ENCODE measurements around the gene ALG2.

The ALG2 gene

DNA sequence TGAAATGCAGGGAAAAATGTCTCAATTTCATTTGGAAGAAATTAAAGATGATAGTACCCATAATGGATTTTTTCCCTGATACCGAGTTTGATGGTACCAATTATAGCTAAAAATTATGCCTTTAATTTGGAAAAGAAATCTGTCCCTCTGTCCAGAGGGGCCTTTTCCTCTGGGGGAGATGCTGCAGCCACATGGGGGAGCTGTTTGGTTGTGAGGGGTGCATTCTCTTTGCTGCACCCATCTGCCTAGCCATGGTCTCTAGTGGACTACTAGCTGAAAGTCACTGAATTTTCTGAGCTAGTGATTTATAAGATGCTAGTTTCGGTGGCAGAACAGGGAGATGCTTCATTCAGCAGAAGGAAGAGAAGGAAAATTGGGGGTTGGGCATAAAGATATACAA, 10.0 kb upstream of the ALG2 start:
- no peak overlapping the region for H3K27ac ChIP-seq (replicated peaks)
- no peak overlapping the region for H3K4me3 ChIP-seq (replicated peaks; ENCODE audit: insufficient read depth, low read length)
- no peaks in the 10 kb centered on the region for H3K27me3 ChIP-seq (ENCODE audit: insufficient read depth, poor library complexity, severe bottlenecking)
- TF ChIP-seq GABPA (IDR thresholded peaks at IDR 0.05; ENCODE audit: low read depth): no peak
- no peak for TF ChIP-seq POLR2AphosphoS5 (IDR thresholded peaks at IDR 0.05; ENCODE audit: low read depth)
- TF ChIP-seq, protein P1, sequence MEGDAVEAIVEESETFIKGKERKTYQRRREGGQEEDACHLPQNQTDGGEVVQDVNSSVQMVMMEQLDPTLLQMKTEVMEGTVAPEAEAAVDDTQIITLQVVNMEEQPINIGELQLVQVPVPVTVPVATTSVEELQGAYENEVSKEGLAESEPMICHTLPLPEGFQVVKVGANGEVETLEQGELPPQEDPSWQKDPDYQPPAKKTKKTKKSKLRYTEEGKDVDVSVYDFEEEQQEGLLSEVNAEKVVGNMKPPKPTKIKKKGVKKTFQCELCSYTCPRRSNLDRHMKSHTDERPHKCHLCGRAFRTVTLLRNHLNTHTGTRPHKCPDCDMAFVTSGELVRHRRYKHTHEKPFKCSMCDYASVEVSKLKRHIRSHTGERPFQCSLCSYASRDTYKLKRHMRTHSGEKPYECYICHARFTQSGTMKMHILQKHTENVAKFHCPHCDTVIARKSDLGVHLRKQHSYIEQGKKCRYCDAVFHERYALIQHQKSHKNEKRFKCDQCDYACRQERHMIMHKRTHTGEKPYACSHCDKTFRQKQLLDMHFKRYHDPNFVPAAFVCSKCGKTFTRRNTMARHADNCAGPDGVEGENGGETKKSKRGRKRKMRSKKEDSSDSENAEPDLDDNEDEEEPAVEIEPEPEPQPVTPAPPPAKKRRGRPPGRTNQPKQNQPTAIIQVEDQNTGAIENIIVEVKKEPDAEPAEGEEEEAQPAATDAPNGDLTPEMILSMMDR (IDR thresholded peaks at IDR 0.05; ENCODE audit: insufficient read depth, low read length): peak; percentile 22
- DNase-seq (ENCODE audit: low read depth in 1 of 2, low spot score in 1 of 2): peak in 1 of 2 experiments; percentile 24

DNA sequence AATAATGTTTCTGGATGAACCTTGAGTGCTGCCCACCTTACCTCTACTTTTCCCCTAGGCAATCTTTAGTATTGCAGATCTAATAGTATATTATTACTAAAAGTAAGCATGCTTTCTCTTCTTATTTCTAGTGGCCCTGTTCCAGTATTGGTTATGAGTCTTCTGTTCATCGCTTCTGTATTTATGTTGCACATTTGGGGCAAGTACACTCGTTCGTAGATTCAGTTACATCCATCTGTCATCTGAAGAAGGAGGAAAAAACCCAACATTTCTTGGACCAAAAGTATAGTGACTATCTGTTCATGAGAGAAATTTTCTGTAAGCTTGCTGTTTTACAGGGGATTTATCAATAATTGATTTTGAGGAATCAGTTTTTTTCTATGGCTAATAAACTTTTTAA, 8.5 kb upstream of the ALG2 start:
- Histone ChIP-seq H3K27ac (replicated peaks) (no peak overlapping the region), H3K27me3 (ENCODE audit: insufficient read depth, poor library complexity, severe bottlenecking) (no peaks in the 10 kb centered on the region), H3K4me3 (replicated peaks; ENCODE audit: insufficient read depth, low read length) (no peak overlapping the region)
- DNase-seq (ENCODE audit: low read depth in 1 of 2, low spot score in 1 of 2): no peak
- no peak for TF ChIP-seq SPI1 (IDR thresholded peaks at IDR 0.05; ENCODE audit: borderline replicate concordance, low read depth)
- no peak for TF ChIP-seq REST (IDR thresholded peaks at IDR 0.05; ENCODE audit: insufficient replicate concordance, low read depth)
- TF ChIP-seq, protein P1 (IDR thresholded peaks at IDR 0.05; ENCODE audit: insufficient read depth, low read length): no peak
- no peak for TF ChIP-seq GABPA (IDR thresholded peaks at IDR 0.05; ENCODE audit: low read depth)
- TF ChIP-seq POLR2AphosphoS5 (IDR thresholded peaks at IDR 0.05; ENCODE audit: low read depth): no peak

GRCh38 chr9:99226054-99226453, 4.3 kb upstream of the ALG2 start:
- H3K4me3 ChIP-seq (replicated peaks; ENCODE audit: insufficient read depth, low read length): no peak overlapping the region
- no peak overlapping the region for H3K27ac ChIP-seq (replicated peaks)
- DNase-seq (ENCODE audit: low read depth in 1 of 2, low spot score in 1 of 2): no peak
- TF ChIP-seq POLR2AphosphoS5 (IDR thresholded peaks at IDR 0.05; ENCODE audit: low read depth): no peak
- no peak for TF ChIP-seq REST (IDR thresholded peaks at IDR 0.05; ENCODE audit: insufficient replicate concordance, low read depth)
- no peak for TF ChIP-seq GABPA (IDR thresholded peaks at IDR 0.05; ENCODE audit: low read depth)
- TF ChIP-seq, protein P1 (IDR thresholded peaks at IDR 0.05; ENCODE audit: insufficient read depth, low read length): no peak
- no peak for TF ChIP-seq SPI1 (IDR thresholded peaks at IDR 0.05; ENCODE audit: borderline replicate concordance, low read depth)
- no peaks in the 10 kb centered on the region for H3K27me3 ChIP-seq (ENCODE audit: insufficient read depth, poor library complexity, severe bottlenecking)

DNA sequence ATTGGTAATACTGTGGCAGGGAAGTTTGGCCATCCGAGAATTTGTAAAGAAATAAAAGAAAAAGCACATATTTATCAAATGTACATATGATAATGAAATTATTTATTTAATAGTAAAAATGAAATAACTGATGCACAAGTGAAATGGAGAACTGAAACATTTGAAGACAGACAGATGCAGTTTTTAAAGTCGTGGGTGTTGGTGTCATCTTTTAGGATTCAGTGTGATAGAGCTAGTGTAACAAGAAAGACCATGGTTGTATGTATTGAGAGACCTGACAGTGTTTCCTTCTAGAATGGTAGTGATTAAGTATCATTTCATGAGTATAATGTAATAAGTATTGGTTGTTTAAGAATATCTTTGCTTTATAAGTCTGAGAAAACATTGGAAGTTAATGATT, 2.7 kb upstream of the ALG2 start:
- no peaks in the 10 kb centered on the region for H3K27me3 ChIP-seq (ENCODE audit: insufficient read depth, poor library complexity, severe bottlenecking)
- TF ChIP-seq POLR2AphosphoS5 (IDR thresholded peaks at IDR 0.05; ENCODE audit: low read depth) (no peak), SPI1 (IDR thresholded peaks at IDR 0.05; ENCODE audit: borderline replicate concordance, low read depth) (no peak), REST (IDR thresholded peaks at IDR 0.05; ENCODE audit: insufficient replicate concordance, low read depth) (no peak), GABPA (IDR thresholded peaks at IDR 0.05; ENCODE audit: low read depth) (no peak)
- TF ChIP-seq, protein P1 (IDR thresholded peaks at IDR 0.05; ENCODE audit: insufficient read depth, low read length): no peak
- H3K4me3 ChIP-seq (replicated peaks; ENCODE audit: insufficient read depth, low read length): no peak overlapping the region
- H3K27ac ChIP-seq (replicated peaks): no peak overlapping the region
- no peak for DNase-seq (ENCODE audit: low read depth in 1 of 2, low spot score in 1 of 2)

Data from HL-60 (cell line).